SW 1271 (cell line): Measurements from ENCODE around the gene ARPC2.
A peak's percentile ranks its signal among the peaks of the same experiment; 100 is the strongest.

Source experiments
- DNase-seq, 2 experiments: peaks; one replicate each; lab custom pipeline; 2025; lab: John Stamatoyannopoulos, UW

The ARPC2 gene

DNA sequence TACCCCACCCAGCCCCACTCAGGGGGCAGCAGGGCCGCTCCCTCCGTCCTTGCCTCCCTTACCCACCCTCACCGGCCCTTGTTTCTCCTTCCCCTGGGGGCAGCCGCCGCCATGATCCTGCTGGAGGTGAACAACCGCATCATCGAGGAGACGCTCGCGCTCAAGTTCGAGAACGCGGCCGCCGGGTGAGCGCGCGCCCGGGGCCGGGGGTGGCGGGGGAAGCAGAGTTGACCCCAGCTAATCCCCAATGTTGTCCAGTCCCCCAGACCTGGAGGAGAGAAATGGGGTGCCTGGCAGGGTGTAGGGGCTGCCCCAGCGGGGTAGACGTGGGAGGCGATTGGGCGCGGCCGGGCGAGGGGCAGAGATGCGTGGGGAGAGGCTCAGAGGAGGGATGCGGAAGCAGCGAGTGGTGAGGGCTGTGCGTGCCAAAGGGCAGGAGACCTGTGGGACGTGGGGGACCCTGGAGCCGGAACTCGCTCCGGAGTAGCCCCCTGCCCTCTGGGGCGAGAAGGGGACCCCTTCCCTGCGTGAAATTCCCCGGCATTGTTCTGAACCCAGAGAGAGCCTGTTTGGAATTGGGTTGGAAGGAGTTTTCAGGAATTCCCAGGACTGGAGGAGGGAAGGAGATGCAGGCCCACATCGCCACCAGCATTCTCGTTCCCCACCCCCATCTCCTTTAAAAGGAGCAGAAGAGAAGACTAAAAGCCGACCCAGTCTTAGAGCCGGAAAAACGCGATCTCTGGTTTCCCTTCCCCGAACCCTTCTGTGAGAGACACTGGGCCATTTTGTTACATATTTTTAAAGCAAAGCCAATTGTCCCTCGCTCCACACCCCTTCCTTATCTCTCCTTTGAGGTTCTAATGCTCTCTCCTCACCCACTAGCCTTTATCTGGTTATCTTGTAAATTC is 625 bp downstream of the ARPC2 start:
- DNase-seq: peak in 1 of 2 experiments; percentile 21

DNA sequence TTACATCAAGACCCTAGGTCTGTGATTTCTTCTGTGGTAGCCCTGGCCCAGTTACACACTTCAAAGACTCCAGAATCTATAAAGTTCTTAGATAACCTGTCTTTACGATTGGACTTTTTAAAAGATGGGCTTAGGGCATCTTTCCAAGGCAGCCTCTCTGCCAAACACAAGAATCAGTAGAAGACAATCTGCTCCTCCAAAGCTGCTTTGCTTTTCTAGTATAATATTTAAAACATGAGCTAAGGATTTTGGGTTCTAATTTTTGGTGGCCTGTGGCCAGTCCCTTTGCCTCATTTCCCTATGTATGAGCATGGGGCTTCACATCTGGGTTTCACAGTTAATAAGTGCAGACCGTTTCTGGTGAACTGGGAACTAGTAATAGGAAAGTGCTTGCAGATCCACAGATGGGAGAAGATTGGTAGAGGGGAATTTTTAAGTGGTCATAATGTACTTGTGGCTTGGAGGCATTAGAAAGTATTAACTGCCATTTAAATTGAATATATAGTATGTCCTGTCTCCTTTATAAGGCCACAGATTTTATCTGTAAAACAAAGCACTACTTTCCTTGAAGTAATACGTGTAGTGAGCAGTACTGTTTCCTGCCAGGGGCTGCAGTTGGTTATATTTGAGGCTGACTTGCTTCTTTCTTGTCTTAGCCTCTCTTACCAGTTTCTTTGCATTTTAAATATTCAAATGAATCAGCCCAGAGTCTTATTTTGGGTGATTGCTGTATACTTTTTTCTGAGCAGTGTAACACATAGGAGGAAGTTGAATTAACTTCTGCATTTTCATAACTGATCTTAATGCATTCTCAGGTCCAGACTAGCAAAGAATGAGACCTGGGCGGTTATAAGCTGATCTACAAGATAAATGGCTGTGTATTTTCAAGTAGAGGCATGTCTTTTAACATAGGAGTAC is 1.5 kb downstream of the ARPC2 start:
- no peak for DNase-seq

DNA sequence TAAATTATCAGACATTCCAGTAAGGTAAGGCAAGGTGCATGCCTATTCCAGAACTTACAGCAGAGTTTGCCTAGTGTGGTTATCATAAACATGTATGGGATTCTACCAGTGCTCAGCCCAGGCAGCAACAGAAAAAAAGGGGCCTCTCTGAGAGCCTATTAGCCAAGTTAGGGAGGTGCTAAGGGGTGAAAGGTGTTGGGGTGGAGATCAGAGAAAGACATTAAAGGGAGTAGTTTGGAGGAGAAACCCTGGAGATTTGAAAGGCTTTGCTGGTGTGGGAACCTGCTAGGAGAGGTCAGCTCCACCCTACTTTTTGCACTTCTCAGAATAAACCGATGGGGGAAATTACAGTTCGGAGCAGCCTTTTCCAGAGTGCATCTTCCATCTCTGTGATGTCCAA is 2.9 kb downstream of the ARPC2 start:
- no peak for DNase-seq

DNA sequence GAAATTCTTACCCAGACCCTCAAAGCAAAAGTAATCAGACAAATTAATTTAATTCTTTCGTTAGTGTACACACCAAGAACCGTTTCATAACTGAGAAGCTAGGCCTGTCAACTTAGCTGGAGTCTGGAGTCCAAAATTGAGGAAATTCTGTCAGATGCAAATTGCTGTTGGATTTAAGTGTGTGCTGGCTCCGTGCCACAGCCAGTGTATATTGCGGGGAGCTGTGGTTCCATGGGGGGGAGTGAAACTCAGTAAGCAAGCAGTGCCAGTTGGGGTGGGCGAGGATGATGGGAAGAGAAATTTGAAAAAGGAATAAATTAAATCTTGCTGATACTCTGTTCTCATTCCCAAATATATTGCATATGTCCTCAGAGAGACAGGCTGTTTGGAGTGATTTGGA is 4.0 kb downstream of the ARPC2 start:
- DNase-seq: no peak

DNA sequence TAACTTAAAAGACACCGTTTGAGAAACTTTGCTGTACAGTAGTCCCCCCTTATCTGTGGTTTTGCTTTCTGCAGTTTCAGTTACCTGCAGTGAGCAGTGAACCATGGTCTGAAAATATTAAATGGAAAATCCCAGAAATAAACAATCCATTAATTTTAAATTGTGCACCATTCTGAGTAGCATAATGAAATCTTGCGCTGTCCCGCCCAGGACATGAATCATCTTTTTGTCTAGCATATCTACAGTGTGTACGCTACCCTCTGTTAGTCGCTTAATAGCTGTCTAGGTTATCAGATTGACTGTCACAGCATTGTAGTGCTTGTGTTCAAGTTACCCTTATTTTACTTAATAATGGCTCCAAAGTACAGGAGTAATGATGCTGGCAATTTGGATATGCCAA is 6.1 kb downstream of the ARPC2 start:
- peak in 1 of 2 experiments; percentile 10 for DNase-seq

DNA sequence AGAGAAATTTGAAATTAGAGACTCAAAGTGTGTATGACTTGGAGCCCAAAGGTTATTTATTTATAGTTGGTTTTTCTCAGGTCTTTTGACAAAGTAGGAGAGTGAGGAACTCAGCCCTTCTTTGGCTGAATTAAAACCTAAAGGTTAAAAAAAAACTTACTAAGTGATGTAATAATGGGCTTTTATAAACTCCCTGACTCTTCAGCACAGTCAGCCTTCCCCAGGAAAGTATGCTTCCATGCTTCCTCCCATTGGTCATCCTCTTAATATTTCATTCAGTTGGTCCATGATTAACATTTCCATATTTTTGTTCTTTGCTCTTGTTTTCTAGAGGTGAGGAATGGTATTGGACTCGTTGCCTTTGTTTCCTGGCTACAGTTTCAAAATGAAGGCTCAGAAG is 7.2 kb downstream of the ARPC2 start:
- no peak for DNase-seq

DNA sequence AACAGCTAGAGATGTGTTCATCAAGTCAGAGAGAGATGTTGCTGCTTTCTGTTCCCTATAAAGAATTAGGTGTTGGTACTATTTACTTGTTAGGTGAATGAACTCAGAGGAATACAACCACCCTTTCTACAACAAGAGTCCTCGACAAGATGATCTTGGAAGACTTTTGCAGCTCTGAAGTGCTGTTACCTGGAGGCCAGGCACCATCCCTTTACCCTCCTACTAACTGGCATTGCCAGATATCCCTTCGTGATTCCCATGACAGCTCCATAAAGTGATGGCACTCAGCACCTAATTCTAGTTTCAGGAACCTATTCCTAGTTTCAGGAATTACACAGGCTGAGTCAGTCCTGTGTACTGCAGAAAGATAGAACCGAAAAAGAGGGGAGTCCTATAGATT is 9.9 kb downstream of the ARPC2 start:
- DNase-seq: no peak

DNA sequence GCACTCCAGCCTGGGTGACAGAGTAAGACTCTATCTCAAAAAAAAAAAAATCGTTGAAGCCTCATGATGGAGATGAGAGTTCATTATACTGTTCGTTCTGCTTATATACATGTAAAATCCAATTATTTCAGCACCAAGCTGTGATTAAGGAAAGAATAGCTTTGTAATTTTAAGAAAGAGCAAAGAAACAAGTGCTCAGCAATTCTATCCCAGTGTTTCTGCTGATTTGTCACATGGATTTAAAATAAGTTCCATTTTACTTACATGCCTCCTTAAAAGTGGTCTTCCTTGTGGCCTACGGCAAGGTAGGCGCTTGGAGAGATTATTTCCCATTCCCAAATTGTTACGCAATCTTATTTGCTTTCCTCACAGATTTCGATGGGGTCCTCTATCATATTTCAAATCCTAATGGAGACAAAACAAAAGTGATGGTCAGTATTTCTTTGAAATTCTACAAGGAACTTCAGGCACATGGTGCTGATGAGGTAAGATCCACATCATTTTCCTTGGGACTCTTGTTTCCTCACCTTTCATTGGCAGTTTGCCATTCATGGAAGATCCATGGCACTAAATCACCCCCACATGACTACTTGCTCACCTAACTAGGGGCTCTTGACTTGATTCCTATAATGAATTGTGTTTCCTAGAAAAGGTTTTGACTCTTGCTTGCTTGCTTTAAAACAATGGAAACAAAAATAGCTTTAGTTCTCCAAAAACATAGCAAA is 11.5 kb downstream of the ARPC2 start:
- DNase-seq: no peak

DNA sequence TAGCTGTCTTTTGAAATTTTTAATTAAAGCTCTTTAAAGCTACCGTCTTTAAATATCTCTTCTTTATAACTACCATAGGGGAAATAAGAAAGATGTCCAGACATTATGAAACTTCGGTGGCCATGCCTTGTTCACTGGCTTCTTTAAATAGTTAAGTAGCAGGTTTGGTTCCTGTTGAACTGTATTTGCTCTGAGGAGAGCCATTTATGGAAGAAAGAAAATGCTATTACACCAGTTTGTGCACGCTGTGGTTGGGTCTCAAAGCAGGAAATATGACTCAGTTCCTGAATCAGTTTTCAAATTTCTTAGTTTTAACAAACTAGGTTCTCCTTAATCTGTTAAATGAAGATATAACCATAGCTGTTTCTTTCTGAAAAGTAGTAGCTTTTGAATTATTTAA is 12.2 kb downstream of the ARPC2 start:
- peak; percentile 26 to 78 for DNase-seq

DNA sequence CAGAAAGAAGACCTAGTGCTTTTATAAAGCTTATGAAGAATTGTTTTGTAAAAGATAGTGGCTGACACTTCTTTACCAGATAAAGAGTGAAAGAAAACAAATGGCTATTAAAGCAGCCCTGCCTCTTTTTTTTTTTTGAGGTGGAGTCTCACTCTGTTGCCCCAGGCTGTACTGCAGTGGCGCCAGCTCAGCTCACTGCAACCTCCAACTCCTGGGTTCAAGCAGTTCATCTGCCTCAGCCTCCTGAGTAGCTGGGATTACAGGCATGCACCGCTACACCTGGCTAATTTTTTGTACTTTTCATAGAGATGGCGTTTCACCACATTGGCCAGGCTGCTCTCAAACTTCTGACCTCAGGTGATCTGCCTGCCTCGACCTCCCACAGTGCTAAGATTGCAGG is 12.9 kb downstream of the ARPC2 start:
- DNase-seq: peak in 1 of 2 experiments; percentile 61

DNA sequence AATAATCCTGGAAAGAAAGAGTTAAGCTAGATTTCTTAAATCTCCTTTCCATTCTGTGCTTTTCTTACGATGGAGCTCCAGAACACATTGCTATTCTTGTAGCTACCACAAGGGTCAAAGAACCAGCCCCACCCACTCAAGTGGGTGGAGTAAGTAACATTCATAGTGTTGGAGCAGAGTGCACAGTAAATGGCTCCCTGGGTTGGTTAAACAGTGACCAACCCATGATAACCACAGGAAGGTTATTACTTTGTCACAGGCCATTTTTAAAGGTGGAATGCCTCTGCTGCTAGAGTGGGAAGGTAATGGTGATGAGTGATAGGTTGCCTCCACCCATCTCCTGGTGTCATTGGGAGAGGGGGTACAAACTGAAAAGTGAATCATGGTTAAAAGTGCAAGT is 13.9 kb downstream of the ARPC2 start:
- DNase-seq: peak; percentile 6 to 54

DNA sequence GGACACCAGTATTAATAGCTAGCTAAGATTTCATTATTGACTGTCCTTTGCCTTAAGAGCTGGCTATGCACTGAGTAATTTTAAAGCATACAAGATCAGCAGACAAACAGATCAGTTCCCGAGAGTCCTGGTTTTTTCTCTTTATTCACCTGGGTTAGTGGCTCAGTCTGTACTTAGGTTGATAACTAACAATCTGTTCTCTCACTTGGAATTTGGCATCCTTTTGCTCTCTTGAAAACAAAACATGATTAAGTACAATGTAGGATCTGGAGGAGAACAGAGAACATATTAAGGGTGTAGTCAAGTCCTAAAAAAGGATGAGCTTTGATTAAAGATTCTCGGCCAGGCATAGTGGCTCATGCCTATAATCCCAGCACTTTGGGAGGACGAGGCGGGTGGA is 16.6 kb downstream of the ARPC2 start:
- no peak for DNase-seq

DNA sequence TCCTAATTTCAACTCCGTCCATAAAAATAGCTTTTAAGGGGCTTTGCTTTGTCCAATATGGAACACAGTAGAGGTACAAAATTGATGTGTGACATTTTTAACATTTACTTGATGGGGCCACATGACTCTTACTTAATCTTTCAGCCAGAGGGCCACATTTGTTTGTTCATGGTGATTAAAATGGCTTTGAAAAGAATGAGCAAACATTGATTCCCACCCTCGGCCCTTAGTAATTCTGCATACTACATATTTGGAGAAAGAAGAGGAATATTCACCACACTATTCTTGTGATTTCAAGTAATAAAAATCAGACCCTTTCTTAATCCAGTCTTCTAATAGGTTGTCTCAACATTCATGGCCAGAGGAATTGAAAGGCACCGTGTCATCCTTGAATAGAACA is 17.5 kb downstream of the ARPC2 start:
- DNase-seq: no peak

DNA sequence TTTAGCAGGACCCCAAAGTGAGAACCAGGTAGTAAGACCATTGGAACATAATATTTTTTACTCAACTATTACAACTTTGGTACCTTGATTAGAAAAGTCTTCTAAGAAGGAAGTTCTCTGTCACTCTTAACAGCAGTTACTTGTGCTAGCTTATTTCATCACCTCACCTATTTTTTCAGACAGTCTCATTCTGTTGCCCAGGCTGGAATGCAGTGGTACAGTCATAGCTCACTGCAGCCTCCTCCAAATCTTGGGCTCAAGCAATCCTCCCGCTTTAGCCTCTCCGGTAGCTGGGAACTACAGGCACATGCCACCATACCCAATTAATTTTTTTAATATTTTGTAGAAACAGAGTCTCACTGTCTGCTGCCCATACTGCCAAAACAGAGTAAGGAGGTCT is 18.0 kb downstream of the ARPC2 start:
- no peak for DNase-seq

DNA sequence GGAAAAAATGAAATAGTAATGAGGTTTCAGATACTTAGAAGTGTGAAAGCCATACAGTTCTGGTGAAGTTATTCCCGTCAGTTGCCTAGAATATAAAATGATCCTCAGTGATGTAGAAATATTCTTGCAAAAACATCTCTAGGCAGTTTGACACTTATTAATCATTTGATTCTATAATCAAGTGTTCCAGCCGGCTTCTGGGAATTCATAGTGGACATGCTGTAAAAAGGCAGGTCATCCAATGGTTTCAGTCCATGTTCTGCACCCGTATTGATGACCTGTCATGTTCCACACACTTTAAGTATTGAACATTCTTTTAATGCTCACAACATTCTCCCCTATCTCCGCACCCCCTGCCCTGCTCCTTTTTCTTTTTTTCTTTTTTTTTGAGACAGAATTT is 19.8 kb downstream of the ARPC2 start:
- no peak for DNase-seq

DNA sequence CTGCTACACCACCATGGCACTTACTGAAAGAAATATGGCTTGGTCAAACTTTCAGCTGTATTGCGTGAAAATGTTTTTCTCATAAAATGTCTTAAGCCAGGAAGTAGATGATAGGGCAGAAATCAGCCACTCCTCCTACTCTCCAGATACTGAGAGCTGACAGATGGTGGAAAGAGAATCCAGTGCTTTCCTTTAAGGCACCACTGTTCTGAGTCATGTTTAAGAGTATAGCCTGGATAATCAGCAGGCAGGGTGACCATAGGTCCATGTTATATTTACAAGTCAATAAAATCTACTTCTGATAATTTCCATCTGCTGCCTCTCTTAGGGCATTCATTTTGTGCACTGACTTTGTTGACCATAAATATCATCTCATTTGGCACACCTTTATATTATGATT is 21.9 kb downstream of the ARPC2 start:
- no peak for DNase-seq

DNA sequence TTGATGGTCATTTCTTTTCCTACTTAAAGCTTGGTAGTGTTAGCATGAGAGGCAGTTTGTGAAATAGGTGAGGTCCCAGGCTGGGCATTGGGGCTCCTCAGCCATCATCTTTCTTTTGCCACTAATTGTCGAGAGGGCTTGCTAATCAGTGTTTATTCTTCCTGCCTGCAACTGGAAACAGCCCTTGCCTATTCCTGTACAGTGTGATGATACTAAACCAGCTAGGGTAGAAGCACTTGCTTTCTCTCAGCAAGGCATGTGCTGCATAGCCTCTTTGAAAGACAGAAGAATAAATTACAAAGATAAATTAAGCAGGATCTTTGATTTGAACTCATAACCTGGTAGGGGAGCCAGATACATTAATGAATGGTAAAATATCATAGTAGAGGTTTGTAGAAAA is 27.2 kb downstream of the ARPC2 start:
- DNase-seq: no peak

DNA sequence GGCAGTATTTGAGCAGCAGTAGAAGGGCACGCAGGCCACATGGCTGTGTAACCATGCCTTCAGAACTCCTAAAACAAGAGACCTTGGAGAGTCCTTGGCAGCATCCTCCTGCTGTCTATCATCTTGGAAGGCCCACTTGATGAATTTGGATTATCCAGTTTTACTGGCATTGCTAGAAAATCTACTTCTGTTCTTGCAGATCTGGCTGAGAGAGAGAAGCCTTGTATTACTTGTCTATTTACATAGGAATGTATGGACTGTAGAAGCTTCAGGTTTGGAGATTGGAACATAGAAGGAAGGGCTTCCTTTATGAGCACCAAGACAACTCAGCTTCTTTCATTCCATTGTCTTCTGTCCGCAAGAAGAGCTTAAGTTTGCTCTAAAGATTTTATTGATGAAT is 27.7 kb downstream of the ARPC2 start:
- no peak for DNase-seq

DNA sequence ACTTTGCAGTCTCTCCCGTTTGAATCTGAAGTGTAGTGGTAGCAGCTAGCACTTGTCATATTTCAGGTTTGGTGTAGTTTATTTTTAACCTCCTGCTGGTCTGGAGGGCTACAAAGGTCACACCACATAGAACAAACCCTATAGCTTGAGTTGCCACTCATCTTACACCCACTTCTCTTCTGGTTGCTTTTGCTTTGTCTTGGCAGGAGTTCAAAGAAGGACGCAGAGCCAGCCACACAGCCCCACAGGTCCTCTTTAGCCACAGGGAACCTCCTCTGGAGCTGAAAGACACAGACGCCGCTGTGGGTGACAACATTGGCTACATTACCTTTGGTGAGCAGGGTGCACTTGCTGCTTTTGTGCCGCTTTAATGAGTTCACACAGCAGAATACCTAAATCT is 28.2 kb downstream of the ARPC2 start:
- no peak for DNase-seq

DNA sequence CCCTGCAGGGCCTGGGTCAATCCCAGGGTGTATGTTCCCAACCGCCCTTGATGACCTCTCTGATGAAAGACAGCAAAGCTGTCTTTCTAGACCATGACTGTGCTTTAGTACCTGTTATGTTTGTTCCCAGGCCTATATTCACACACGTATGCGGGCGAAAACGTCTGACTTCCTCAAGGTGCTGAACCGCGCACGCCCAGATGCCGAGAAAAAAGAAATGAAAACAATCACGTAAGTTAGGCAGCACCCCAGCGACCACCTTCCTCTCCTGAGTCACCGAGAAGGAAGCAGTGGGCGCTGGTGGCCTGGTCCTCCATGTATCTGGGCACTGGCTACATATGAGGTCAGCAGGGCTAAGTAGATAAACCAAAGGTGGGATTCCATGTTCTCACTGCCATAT is 32.7 kb downstream of the ARPC2 start:
- no peak for DNase-seq

DNA sequence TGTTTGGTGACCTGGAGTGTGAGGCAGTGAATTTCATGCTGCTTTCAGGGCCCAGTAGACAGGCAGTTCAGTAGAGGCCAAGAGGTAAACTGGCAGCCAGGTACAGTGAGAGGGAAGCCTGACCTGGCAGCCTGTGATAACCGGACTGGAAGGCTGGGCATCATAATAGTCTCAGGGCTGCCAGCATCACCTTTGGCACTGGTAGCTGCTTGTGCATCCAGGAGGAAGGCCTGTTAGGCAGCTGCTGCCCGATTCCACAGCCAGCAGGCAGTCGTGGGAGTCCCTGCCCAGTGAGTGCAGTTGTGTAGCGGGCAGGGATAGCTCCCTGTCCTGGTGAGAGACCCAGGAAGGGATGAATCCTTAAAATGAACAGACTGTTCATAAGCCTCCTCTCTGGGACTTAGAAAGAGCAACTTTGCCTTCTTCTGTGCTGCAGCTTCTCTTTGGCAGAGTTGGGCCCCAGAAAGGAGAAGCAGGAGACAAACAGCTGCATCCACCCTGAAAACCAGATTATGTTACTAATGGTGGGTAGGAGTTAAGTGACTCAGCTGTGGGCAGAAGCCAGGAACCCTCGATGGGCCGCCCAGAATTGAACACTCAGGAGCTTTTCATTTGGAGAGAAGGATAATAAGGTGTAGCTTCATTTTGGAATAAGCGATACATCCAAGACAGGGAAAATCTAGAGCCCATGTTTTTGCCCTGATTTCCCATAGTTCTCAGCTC is 35.7 kb downstream of the ARPC2 start:
- DNase-seq: no peak

DNA sequence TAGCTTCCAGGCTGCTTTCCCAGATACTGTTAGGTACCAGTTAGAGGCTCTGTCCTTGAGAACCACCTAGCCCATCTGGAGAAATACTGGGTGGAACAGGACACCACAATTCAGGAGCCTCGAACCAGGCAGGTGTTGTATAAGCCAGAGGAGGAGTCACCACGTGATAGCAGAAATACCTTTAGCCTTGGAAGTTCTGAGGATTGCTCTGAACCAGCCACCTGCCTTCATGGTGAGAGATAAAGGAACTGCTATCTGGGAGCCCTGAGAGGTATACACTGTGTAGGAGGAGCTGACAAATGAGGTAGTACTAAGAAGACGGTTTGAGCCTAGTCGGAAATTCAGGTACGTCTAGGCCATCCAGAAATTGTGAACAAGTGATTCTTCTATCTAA is 36.2 kb downstream of the ARPC2 start:
- DNase-seq: no peak
